GM13976 (cell line): ENCODE results near the gene PLEKHF1.
A peak's percentile ranks its signal among the peaks of the same experiment; 100 is the strongest.

Source experiments
- DNase-seq: peaks from one replicate; pipeline ENCODE4 v3.0.0; 2012; ENCODE audit warnings: low spot score
- in situ Hi-C: fragments of 300-500 bp; cut with MboI; formaldehyde crosslinking; loops from one replicate; pipeline ENCODE4 v1.12.0; 2022; ENCODE audit warnings: low sequenced_read_pairs, mixed read lengths, inconsistent platforms; ENCODE audit not compliant: unreplicated experiment
- TF ChIP-seq, protein P1 (sequence below): IDR thresholded peaks from 2 replicates; pipeline ENCODE4 v1.5.1; 2012; ENCODE audit warnings: borderline replicate concordance, mild to moderate bottlenecking; ENCODE audit not compliant: insufficient read depth; ENCODE audit errors: extremely low read depth, missing control alignments, control extremely low read depth

Gene PLEKHF1

DNA sequence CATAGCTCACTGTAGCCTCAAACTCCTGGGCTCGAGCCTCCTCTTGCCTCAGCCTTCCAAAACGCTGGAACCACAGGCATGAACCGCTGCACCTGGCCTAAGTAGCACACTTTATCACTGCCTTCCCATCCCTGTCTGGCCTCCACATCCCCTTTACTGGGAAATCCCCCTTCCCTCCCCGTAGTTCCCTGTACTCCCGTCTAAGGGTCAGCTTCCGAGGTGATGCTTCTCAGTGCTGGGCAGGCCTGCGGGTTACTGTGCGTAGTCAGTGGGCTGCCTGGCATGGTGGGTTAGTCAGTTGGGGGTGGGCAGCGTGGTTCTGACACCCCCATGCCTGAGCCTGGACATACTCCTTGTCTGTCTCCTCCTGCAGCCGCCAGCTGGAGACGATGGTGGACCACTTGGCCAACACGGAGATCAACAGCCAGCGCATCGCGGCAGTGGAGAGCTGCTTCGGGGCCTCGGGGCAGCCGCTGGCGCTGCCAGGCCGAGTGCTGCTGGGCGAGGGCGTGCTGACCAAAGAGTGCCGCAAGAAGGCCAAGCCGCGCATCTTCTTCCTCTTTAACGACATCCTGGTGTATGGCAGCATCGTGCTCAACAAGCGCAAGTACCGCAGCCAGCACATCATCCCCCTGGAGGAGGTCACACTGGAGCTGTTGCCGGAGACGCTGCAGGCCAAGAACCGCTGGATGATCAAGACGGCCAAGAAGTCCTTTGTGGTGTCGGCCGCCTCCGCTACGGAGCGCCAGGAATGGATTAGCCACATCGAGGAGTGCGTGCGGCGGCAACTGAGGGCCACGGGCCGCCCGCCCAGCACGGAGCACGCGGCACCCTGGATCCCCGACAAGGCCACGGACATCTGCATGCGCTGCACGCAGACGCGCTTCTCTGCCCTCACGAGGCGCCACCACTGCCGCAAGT, 8.4 kb downstream of the PLEKHF1 start:
- DNase-seq, result peak; percentile 13
- TF ChIP-seq, protein P1, sequence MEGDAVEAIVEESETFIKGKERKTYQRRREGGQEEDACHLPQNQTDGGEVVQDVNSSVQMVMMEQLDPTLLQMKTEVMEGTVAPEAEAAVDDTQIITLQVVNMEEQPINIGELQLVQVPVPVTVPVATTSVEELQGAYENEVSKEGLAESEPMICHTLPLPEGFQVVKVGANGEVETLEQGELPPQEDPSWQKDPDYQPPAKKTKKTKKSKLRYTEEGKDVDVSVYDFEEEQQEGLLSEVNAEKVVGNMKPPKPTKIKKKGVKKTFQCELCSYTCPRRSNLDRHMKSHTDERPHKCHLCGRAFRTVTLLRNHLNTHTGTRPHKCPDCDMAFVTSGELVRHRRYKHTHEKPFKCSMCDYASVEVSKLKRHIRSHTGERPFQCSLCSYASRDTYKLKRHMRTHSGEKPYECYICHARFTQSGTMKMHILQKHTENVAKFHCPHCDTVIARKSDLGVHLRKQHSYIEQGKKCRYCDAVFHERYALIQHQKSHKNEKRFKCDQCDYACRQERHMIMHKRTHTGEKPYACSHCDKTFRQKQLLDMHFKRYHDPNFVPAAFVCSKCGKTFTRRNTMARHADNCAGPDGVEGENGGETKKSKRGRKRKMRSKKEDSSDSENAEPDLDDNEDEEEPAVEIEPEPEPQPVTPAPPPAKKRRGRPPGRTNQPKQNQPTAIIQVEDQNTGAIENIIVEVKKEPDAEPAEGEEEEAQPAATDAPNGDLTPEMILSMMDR, result no peak
- in situ Hi-C loops, result no loop called here

- TF ChIP-seq, protein P1, result no peak
- in situ Hi-C loops, result no loop called here
- DNase-seq, result peak; percentile 26
Measured at GRCh38 chr19:29674374-29675119, 9.3 kb downstream of the PLEKHF1 start.

DNA sequence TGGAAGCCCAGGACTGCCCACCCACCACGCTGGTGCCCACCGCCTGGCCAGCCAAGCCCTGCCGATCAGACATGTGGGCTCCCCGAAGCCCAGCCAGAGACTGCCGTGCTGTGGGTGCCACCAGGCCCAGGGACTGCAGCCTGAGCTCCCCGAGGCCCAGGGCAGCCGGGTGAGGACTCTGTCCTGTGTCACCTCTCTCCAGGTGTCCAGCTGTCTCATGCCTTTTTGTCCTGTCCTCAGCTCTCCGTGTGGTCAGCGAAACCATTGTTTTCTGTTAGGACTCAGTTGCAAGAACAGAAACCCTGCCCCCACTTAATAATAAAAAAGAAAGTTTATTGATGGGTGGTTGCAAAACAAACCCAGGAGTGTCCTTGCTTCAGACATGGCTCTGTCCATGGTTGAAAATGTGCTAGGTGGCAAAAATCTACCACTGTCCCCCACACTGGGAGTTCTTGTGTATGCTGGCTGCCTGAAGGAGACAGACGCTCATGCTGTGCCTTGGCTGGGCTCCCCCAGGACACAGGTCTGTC, 9.9 kb downstream of the PLEKHF1 start:
- in situ Hi-C loops, result no loop called here
- TF ChIP-seq, protein P1, result no peak
- peak; percentile 18 for DNase-seq

GRCh38 chr19:29675650-29676186, 10.5 kb downstream of the PLEKHF1 start:
- DNase-seq, result no peak
- in situ Hi-C loops, result no loop called here

GRCh38 chr19:29676586-29676985, 11.3 kb downstream of the PLEKHF1 start:
- DNase-seq, result no peak
- in situ Hi-C loops, result no loop called here
- TF ChIP-seq, protein P1, result no peak

More at GRCh38 chr19:29675650-29676186, 10.5 kb downstream of the PLEKHF1 start:
- TF ChIP-seq, protein P1, result no peak
